NCI-H2107 treated with DMSO at 0.1 percent for 48 hours (cell line): ENCODE data around the gene NDUFAF2.

Experiments
- DNase-seq: peaks from one replicate; lab custom pipeline; 2025; ENCODE audit not compliant: unreplicated experiment; lab: John Stamatoyannopoulos, UW

Gene NDUFAF2

GRCh38 chr5:61114441-61114840 is 169.4 kb downstream of the NDUFAF2 start:
- DNase-seq = no peak

GRCh38 chr5:61115968-61116367 is 171.0 kb downstream of the NDUFAF2 start:
- DNase-seq = no peak

- DNase-seq = no peak
Measured at GRCh38 chr5:61119066-61119465, 174.1 kb downstream of the NDUFAF2 start.

- DNase-seq = no peak
Measured at GRCh38 chr5:61120534-61120933, 175.5 kb downstream of the NDUFAF2 start.

GRCh38 chr5:61123145-61123544 is 178.1 kb downstream of the NDUFAF2 start:
- no peak for DNase-seq

- DNase-seq = no peak
Measured at GRCh38 chr5:61130289-61130688, 185.3 kb downstream of the NDUFAF2 start.

GRCh38 chr5:61132559-61132958 is 187.6 kb downstream of the NDUFAF2 start:
- DNase-seq = peak; percentile 36

- DNase-seq = no peak
Measured at GRCh38 chr5:61137835-61138234, 192.8 kb downstream of the NDUFAF2 start.

- no peak for DNase-seq
Measured at GRCh38 chr5:61139094-61139873, 194.3 kb downstream of the NDUFAF2 start.

GRCh38 chr5:61139931-61140330 is 194.9 kb downstream of the NDUFAF2 start:
- DNase-seq = no peak

- no peak for DNase-seq
Measured at GRCh38 chr5:61141801-61142200, 196.8 kb downstream of the NDUFAF2 start.

GRCh38 chr5:61142391-61142790 is 197.4 kb downstream of the NDUFAF2 start:
- DNase-seq = no peak

GRCh38 chr5:61142811-61143210 is 197.8 kb downstream of the NDUFAF2 start:
- no peak for DNase-seq

GRCh38 chr5:61148515-61148914 is 203.5 kb downstream of the NDUFAF2 start:
- no peak for DNase-seq

- DNase-seq = no peak
Measured at GRCh38 chr5:61151893-61152292, 206.9 kb downstream of the NDUFAF2 start.

GRCh38 chr5:61159070-61159469 is 214.1 kb downstream of the NDUFAF2 start:
- no peak for DNase-seq

GRCh38 chr5:61159836-61160235 is 214.8 kb downstream of the NDUFAF2 start:
- no peak for DNase-seq

- DNase-seq = no peak
Measured at GRCh38 chr5:61160497-61160896, 215.5 kb downstream of the NDUFAF2 start.

- peak; percentile 36 for DNase-seq
Measured at GRCh38 chr5:61162010-61162831, 217.2 kb downstream of the NDUFAF2 start, which contains the start of gene SMIM15. TSS of gene SMIM15 (minus strand) at chr5:61162468. CDS start at chr5:61160171, 2,297 bp downstream.

- DNase-seq = peak; percentile 8
Measured at GRCh38 chr5:61162832-61163567, 218.0 kb downstream of the NDUFAF2 start.

GRCh38 chr5:61163905-61164304 is 218.9 kb downstream of the NDUFAF2 start:
- no peak for DNase-seq
